Endodermal cell (in vitro differentiated cells): ENCODE data around the gene EIPR1. TPM values are rescaled to one million over a fixed set of nuclear protein-coding genes. Genes with fewer than 3 reads are reported as not detected.

Experiments used
- DNase-seq: peaks from one replicate; pipeline ENCODE4 v3.0.0-alpha.2; 2017
- H3K27ac ChIP-seq: 2 replicates; pipeline ENCODE4 v1.5.1; 2013; ENCODE audit warnings: mild to moderate bottlenecking, low read depth, low read length, moderate library complexity
- H3K27me3 ChIP-seq: 2 replicates; pipeline ENCODE4 v1.6.1; 2013; ENCODE audit warnings: mild to moderate bottlenecking, low read length, moderate library complexity; ENCODE audit not compliant: insufficient read depth, control insufficient read depth, poor library complexity, severe bottlenecking
- H3K36me3 ChIP-seq: 2 replicates; pipeline ENCODE4 v1.7.0; 2013; ENCODE audit warnings: mild to moderate bottlenecking, low read length, moderate library complexity; ENCODE audit not compliant: control insufficient read depth, insufficient read depth
- H3K4me1 ChIP-seq: one replicate; pipeline ENCODE4 v1.7.0; 2013; ENCODE audit warnings: low read length; ENCODE audit not compliant: control insufficient read depth, insufficient read depth
- H3K4me3 ChIP-seq: 2 replicates; pipeline ENCODE4 v1.5.1; 2013; ENCODE audit warnings: mild to moderate bottlenecking, low read length, moderate library complexity
- H3K9ac ChIP-seq: 2 replicates; pipeline ENCODE4 v1.6.1; 2013; ENCODE audit warnings: mild to moderate bottlenecking, low read length, moderate library complexity; ENCODE audit not compliant: poor library complexity, severe bottlenecking; ENCODE audit errors: extremely low read depth
- H3K9me3 ChIP-seq: 2 replicates; pipeline ENCODE4 v1.6.1; 2013; ENCODE audit warnings: mild to moderate bottlenecking, low read length, moderate library complexity; ENCODE audit not compliant: control insufficient read depth
- H3K27ac Mint-ChIP-seq: 2 replicates; pipeline ENCODE4 v1.8.0; 2020; ENCODE audit warnings: mixed read lengths
- H3K27me3 Mint-ChIP-seq: 2 replicates; pipeline ENCODE4 v1.8.0; 2021; ENCODE audit warnings: mild to moderate bottlenecking, mixed read lengths; ENCODE audit not compliant: insufficient read depth
- H3K36me3 Mint-ChIP-seq: 2 replicates; pipeline ENCODE4 v1.8.0; 2020; ENCODE audit warnings: low read depth, mixed read lengths
- H3K4me1 Mint-ChIP-seq: 2 replicates; pipeline ENCODE4 v1.8.0; 2020; ENCODE audit warnings: mixed read lengths
- H3K4me3 Mint-ChIP-seq: 2 replicates; pipeline ENCODE4 v1.8.0; 2020; ENCODE audit warnings: mild to moderate bottlenecking, moderate library complexity, mixed read lengths
- H3K9me3 Mint-ChIP-seq: 2 replicates; pipeline ENCODE4 v1.8.0; 2020; ENCODE audit warnings: mild to moderate bottlenecking, mixed read lengths
- WGBS, 2 experiments: methylation state at CpG; one replicate each; pipeline versions ENCODE4 v1.1.5 to v1.1.7; 2013; ENCODE audit warnings: missing lambda C conversion rate in 2 of 2, mixed read lengths in 1 of 2; ENCODE audit not compliant: insufficient coverage in 1 of 2, insufficient read length in 1 of 2; 5-methylcytosine and 5-hydroxymethylcytosine counted together
- total RNA-seq, 2 donors: library from RNA; stranded (reverse); fragmentation: NEBNext Ultra II Directional in 1 of 2; extraction: Animal tissue kit (Norgen Biotek cat#: 25700) in 1 of 2; gene quantifications; 2 replicates in 1 of 2; 3 replicates in 1 of 2; pipeline ENCODE4 v1.2.1, GENCODE V29; 2021
- TF ChIP-seq, protein P1 (sequence below): fragments of 200-600 bp; sonication (generic); conservative IDR thresholded peaks from 2 replicates; pipeline ENCODE4 v1.5.0; 2021; ENCODE audit warnings: antibody characterized with exemption, mild to moderate bottlenecking

The EIPR1 gene
- total RNA-seq, 2 donors from 2014 or later, result 30.1 to 36.8 TPM

DNA sequence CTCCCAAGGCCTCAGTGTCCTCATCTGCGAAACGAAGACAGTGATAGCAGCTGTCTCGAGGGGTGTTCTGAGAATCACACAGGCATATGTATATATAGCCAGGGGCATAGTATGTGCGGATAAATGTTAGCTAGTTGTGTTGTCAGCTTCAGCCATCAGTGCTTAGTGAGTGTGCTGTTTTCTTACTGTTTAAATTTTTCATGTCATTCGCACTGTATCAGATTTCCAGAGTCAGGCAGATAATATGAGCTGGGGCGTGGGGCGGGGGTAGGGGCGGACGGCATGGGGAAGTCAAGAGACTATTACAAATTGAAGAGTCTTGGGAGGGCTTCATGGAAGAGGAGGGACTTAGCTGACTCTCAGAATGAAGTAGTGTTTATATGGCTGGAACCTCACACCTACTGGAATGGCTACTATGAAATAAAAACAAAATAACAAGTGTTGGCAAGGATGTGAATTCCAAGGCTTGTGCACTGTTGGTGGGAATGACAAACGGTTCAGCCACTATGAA lies 8.9 kb upstream of the EIPR1 start:
- TF ChIP-seq, protein P1, sequence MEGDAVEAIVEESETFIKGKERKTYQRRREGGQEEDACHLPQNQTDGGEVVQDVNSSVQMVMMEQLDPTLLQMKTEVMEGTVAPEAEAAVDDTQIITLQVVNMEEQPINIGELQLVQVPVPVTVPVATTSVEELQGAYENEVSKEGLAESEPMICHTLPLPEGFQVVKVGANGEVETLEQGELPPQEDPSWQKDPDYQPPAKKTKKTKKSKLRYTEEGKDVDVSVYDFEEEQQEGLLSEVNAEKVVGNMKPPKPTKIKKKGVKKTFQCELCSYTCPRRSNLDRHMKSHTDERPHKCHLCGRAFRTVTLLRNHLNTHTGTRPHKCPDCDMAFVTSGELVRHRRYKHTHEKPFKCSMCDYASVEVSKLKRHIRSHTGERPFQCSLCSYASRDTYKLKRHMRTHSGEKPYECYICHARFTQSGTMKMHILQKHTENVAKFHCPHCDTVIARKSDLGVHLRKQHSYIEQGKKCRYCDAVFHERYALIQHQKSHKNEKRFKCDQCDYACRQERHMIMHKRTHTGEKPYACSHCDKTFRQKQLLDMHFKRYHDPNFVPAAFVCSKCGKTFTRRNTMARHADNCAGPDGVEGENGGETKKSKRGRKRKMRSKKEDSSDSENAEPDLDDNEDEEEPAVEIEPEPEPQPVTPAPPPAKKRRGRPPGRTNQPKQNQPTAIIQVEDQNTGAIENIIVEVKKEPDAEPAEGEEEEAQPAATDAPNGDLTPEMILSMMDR, result no peak

GRCh38 chr2:3379647-3380534 lies 2.3 kb upstream of the EIPR1 start, which contains the start of gene TRAPPC12:
Gene TRAPPC12, plus strand, starts transcription at chr2:3379694. Its CDS starts 7,930 bp downstream, at chr2:3387624.
- peak; percentile 98 for DNase-seq
- Mint-ChIP-seq H3K27me3 (no peaks in the 10 kb centered on the region), H3K4me3 (peak within 1 kb of the TSS; percentile 95), H3K9me3 (peaks cover 16% of the 10 kb centered on the region), H3K27ac (peak within 1 kb of the TSS; percentile 90), H3K36me3 (peaks cover 23% of the 10 kb centered on the region), H3K4me1 (peaks cover 14% of the 10 kb centered on the region)
- TF ChIP-seq, protein P1, result peak; percentile 65
- H3K36me3 ChIP-seq, result peaks cover 24% of the 10 kb centered on the region
- WGBS, 2 experiments, result 1 to 5% methylated on average over 30 to 61 of the region's 61 CpGs
- peak within 1 kb of the TSS; percentile 95 for H3K4me3 ChIP-seq
- H3K4me1 ChIP-seq, result peaks cover 4% of the 10 kb centered on the region
- H3K9ac ChIP-seq, result peak within 1 kb of the TSS; percentile 78
- H3K9me3 ChIP-seq, result no peaks in the 10 kb centered on the region
- no peaks in the 10 kb centered on the region for H3K27me3 ChIP-seq
- H3K27ac ChIP-seq, result no peak within 1 kb of the TSS

More for the DNA sequence above, 8.9 kb upstream of the EIPR1 start:
- Mint-ChIP-seq H3K4me3 (no peak overlapping the region), H3K27ac (no peak overlapping the region), H3K4me1 (no peaks in the 10 kb centered on the region), H3K27me3 (no peaks in the 10 kb centered on the region), H3K36me3 (peaks cover 41% of the 10 kb centered on the region), H3K9me3 (no peaks in the 10 kb centered on the region)
- H3K36me3 ChIP-seq, result peaks cover 43% of the 10 kb centered on the region
- WGBS, 2 experiments, result 92 to 93% methylated on average over 3 to 10 of the region's 10 CpGs
- no peak for DNase-seq
- H3K27me3 ChIP-seq, result no peaks in the 10 kb centered on the region
- H3K9me3 ChIP-seq, result no peaks in the 10 kb centered on the region
- no peak overlapping the region for H3K9ac ChIP-seq
- H3K4me3 ChIP-seq, result no peak overlapping the region
- H3K27ac ChIP-seq, result no peak overlapping the region
- no peaks in the 10 kb centered on the region for H3K4me1 ChIP-seq

DNA sequence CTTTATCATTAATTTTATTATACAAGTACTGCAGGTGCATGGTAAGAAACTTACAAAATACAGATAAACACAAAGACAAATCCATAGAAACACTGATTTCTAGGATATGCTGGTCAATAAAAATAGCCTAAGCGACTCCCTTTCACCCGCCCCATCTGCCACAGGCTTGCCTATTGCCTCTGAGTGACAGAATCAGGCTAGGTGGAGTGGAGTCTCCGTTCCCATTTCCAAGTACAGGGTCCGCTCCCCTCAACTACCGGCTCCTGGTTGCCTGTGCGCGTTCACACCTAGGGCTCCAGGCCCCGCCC lies 1.7 kb upstream of the EIPR1 start:
- TF ChIP-seq, protein P1, result no peak
- Histone ChIP-seq H3K9ac (no peak overlapping the region), H3K4me1 (peaks cover 4% of the 10 kb centered on the region), H3K27ac (no peak overlapping the region), H3K36me3 (peaks cover 20% of the 10 kb centered on the region), H3K27me3 (no peaks in the 10 kb centered on the region), H3K9me3 (no peaks in the 10 kb centered on the region), H3K4me3 (peak overlapping the region; percentile 95)
- Mint-ChIP-seq H3K9me3 (peaks cover 16% of the 10 kb centered on the region), H3K36me3 (peaks cover 23% of the 10 kb centered on the region), H3K4me3 (peak overlapping the region; percentile 95), H3K27ac (no peak overlapping the region), H3K4me1 (peaks cover 14% of the 10 kb centered on the region), H3K27me3 (no peaks in the 10 kb centered on the region)
- WGBS, 2 experiments, result 0 to 9% methylated on average over 1 to 8 of the region's 8 CpGs
- no peak for DNase-seq
